Measurements from ENCODE around the gene VCX2.

DNA sequence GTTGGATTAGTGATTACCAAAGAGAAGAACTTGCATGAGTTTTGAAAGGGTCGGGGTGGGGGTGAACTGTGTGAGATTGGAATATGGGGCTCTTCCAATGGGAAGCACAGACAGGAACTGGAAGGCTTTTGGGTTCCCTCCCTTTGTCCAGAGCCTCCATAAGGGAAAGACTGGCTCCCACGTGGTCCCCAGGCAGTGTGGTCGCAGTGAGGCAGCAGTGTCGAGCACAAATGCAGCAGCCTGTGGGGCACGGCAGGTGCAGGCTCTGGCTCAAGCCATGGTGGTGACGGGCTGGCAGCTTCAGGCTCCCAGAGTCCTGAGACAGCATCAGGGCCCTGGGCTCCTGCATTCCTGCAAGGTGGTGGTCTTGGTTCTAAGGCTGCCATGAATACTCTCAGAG lies 45.5 kb downstream of the VCX2 start:
- TF ChIP-seq, protein P1, sequence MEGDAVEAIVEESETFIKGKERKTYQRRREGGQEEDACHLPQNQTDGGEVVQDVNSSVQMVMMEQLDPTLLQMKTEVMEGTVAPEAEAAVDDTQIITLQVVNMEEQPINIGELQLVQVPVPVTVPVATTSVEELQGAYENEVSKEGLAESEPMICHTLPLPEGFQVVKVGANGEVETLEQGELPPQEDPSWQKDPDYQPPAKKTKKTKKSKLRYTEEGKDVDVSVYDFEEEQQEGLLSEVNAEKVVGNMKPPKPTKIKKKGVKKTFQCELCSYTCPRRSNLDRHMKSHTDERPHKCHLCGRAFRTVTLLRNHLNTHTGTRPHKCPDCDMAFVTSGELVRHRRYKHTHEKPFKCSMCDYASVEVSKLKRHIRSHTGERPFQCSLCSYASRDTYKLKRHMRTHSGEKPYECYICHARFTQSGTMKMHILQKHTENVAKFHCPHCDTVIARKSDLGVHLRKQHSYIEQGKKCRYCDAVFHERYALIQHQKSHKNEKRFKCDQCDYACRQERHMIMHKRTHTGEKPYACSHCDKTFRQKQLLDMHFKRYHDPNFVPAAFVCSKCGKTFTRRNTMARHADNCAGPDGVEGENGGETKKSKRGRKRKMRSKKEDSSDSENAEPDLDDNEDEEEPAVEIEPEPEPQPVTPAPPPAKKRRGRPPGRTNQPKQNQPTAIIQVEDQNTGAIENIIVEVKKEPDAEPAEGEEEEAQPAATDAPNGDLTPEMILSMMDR (IDR thresholded peaks at IDR 0.05), result no peak
- no peak for TF ChIP-seq POLR2A (IDR thresholded peaks at IDR 0.05)
